Measurements from ENCODE around the gene RECQL5. TPM values are rescaled to one million over a fixed set of nuclear protein-coding genes. Genes with fewer than 3 reads are reported as not detected.

The RECQL5 gene
- total RNA-seq, 4 donors from 2014 or later: 6.3 to 14.7 (median 11.9) TPM

GRCh38 chr17:75683583-75683982 is 16.6 kb upstream of the RECQL5 start:
- H3K4me3 ChIP-seq: no peak overlapping the region
- H3K27ac ChIP-seq (replicated peaks in 1 of 4): peak overlapping the region in 1 of 4 donors; percentile 1
- peaks cover 0 to 35% (median 19%) of the 10 kb centered on the region in 4 donors for H3K36me3 ChIP-seq
- TF ChIP-seq POLR2AphosphoS5 (IDR thresholded peaks at IDR 0.05) (no peak), POLR2A (IDR thresholded peaks at IDR 0.05; ENCODE audit: low read depth) (no peak), CTCF (IDR thresholded peaks at IDR 0.05) (no peak)
- intact Hi-C loops (cut with DNase I): no loop called here
- H3K4me1 ChIP-seq: peaks cover 65 to 84% (median 72%) of the 10 kb centered on the region in 4 donors
- no peaks in the 10 kb centered on the region for H3K27me3 ChIP-seq
- no peak for DNase-seq (ENCODE audit: extremely low spot score)
- WGBS: 77% methylated on average over 4 of the region's 4 CpGs
- no peaks in the 10 kb centered on the region for H3K9me3 ChIP-seq

GRCh38 chr17:75681289-75681688 is 14.3 kb upstream of the RECQL5 start:
- peaks cover 44 to 62% (median 50%) of the 10 kb centered on the region in 4 donors for H3K4me1 ChIP-seq
- H3K27me3 ChIP-seq: no peaks in the 10 kb centered on the region
- 80% methylated on average over 3 of the region's 3 CpGs for WGBS
- H3K4me3 ChIP-seq: no peak overlapping the region
- peaks cover 0 to 39% (median 26%) of the 10 kb centered on the region in 4 donors for H3K36me3 ChIP-seq
- no peak for DNase-seq (ENCODE audit: extremely low spot score)
- intact Hi-C loops (cut with DNase I): no loop called here
- H3K9me3 ChIP-seq: no peaks in the 10 kb centered on the region
- H3K27ac ChIP-seq (replicated peaks in 1 of 4): peak overlapping the region; percentile 48 to 60 (median 52)
- no peak for TF ChIP-seq EP300 (IDR thresholded peaks at IDR 0.05)
- no peak for TF ChIP-seq POLR2A (IDR thresholded peaks at IDR 0.05; ENCODE audit: low read depth)
- TF ChIP-seq CTCF (IDR thresholded peaks at IDR 0.05): no peak
- TF ChIP-seq POLR2AphosphoS5 (IDR thresholded peaks at IDR 0.05): no peak

- Histone ChIP-seq H3K36me3 (peaks cover 0 to 45% (median 26%) of the 10 kb centered on the region in 4 donors), H3K9me3 (no peaks in the 10 kb centered on the region), H3K4me3 (no peak overlapping the region), H3K27ac (replicated peaks in 1 of 4) (peak overlapping the region; percentile 48 to 60 (median 52)), H3K27me3 (no peaks in the 10 kb centered on the region), H3K4me1 (peaks cover 36 to 53% (median 43%) of the 10 kb centered on the region in 4 donors)
- no peak for TF ChIP-seq POLR2A (IDR thresholded peaks at IDR 0.05; ENCODE audit: low read depth)
- 92% methylated on average over 10 of the region's 10 CpGs for WGBS
- DNase-seq (ENCODE audit: extremely low spot score): no peak
- intact Hi-C loops (cut with DNase I): no loop called here
These were observed 13.5 kb upstream of the RECQL5 start for GRCh38 chr17:75680431-75680830.

GRCh38 chr17:75679706-75680211 is 12.8 kb upstream of the RECQL5 start:
- Histone ChIP-seq H3K9me3 (no peaks in the 10 kb centered on the region), H3K36me3 (peaks cover 0 to 40% (median 25%) of the 10 kb centered on the region in 4 donors)
- intact Hi-C loops (cut with DNase I): no loop called here

GRCh38 chr17:75676461-75676860 is 9.5 kb upstream of the RECQL5 start:
- 60% methylated on average over 3 of the region's 3 CpGs for WGBS
- no peaks in the 10 kb centered on the region for H3K27me3 ChIP-seq
- peaks cover 18 to 38% (median 34%) of the 10 kb centered on the region in 4 donors for H3K4me1 ChIP-seq
- no peak for DNase-seq (ENCODE audit: extremely low spot score)
- intact Hi-C loops (cut with DNase I): no loop called here
- peaks cover 7 to 65% (median 53%) of the 10 kb centered on the region in 4 donors for H3K36me3 ChIP-seq
- H3K27ac ChIP-seq (replicated peaks in 1 of 4): no peak overlapping the region
- no peaks in the 10 kb centered on the region for H3K9me3 ChIP-seq
- H3K4me3 ChIP-seq: no peak overlapping the region
- TF ChIP-seq POLR2A (IDR thresholded peaks at IDR 0.05; ENCODE audit: low read depth) (no peak), CTCF (IDR thresholded peaks at IDR 0.05) (no peak), EP300 (IDR thresholded peaks at IDR 0.05) (no peak), POLR2AphosphoS5 (IDR thresholded peaks at IDR 0.05) (no peak)

More at GRCh38 chr17:75679706-75680211, 12.8 kb upstream of the RECQL5 start:
- H3K27me3 ChIP-seq: no peaks in the 10 kb centered on the region
- DNase-seq (ENCODE audit: extremely low spot score): no peak
- H3K27ac ChIP-seq (replicated peaks in 1 of 4): peak overlapping the region; percentile 48 to 60 (median 52)
- no peak overlapping the region for H3K4me3 ChIP-seq
- peaks cover 32 to 52% (median 43%) of the 10 kb centered on the region in 4 donors for H3K4me1 ChIP-seq
- WGBS: 60% methylated on average over 11 of the region's 11 CpGs
- TF ChIP-seq POLR2A (IDR thresholded peaks at IDR 0.05; ENCODE audit: low read depth) (no peak), CTCF (IDR thresholded peaks at IDR 0.05) (peak in 1 of 3 experiments; percentile 13), POLR2AphosphoS5 (IDR thresholded peaks at IDR 0.05) (peak in 1 of 2 donors; percentile 29)

Data from esophagus muscularis mucosa (tissue), 4 donors.